Measurements from ENCODE around the gene RTL5. TPM values are rescaled to one million over a fixed set of nuclear protein-coding genes. Genes with fewer than 3 reads are reported as not detected.

Gene RTL5
- total and polyA plus RNA-seq, 2 experiments from 2014 or later: 1.5 to 1.8 TPM

- TF ChIP-seq EZH2phosphoT487 (IDR thresholded peaks at IDR 0.05; ENCODE audit: insufficient read depth, low read depth) (no peak), EZH2 (IDR thresholded peaks at IDR 0.05; ENCODE audit: insufficient read depth, poor library complexity, severe bottlenecking) (no peak)
- no peak overlapping the region for H3K27ac ChIP-seq
- H3K4me3 ChIP-seq: no peak overlapping the region
- no peaks in the 10 kb centered on the region for H3K9me2 ChIP-seq (ENCODE audit: insufficient read depth)
- no peaks in the 10 kb centered on the region for H3F3A ChIP-seq (ENCODE audit: insufficient read depth)
- in situ Hi-C loops (cut with MboI): no loop called here
- H3K9me3 ChIP-seq (ENCODE audit: low read depth): no peaks in the 10 kb centered on the region
- H3K4me2 ChIP-seq (ENCODE audit: unreplicated experiment): no peak overlapping the region
- no peak overlapping the region for H3K9ac ChIP-seq
- H3K79me2 ChIP-seq (ENCODE audit: insufficient read depth): no peaks in the 10 kb centered on the region; the same call in 1 of the 2 replicates
- WGBS, 2 experiments (ENCODE audit: low coverage in 1 of 2, low lambda C conversion rate in 2 of 2, missing lambda C conversion rate in 2 of 2): 91 to 97% methylated on average over 8 to 9 of the region's 11 CpGs
- no peaks in the 10 kb centered on the region for H4K20me1 ChIP-seq (ENCODE audit: insufficient read depth)
- H3K4me1 ChIP-seq (ENCODE audit: insufficient read depth): no peaks in the 10 kb centered on the region
- no peak overlapping the region for H2AFZ ChIP-seq
- H3K27me3 ChIP-seq (replicated peaks; ENCODE audit: insufficient read depth): no peaks in the 10 kb centered on the region
- no peak for DNase-seq
- no peaks in the 10 kb centered on the region for H3K36me3 ChIP-seq (ENCODE audit: low read depth)
Measured at GRCh38 chrX:72133851-72134546, 2.3 kb upstream of the RTL5 start.

- Histone ChIP-seq H3K9me2 (ENCODE audit: insufficient read depth) (no peaks in the 10 kb centered on the region), H4K20me1 (ENCODE audit: insufficient read depth) (no peaks in the 10 kb centered on the region), H3K4me2 (ENCODE audit: unreplicated experiment) (peak overlapping the region; percentile 68), H3K36me3 (ENCODE audit: low read depth) (no peaks in the 10 kb centered on the region), H3K4me3 (peak overlapping the region; percentile 64), H3K27ac (0 out of 2 replicates have a peak overlapping the region, but pooled peaks have one; percentile 27), H3K9ac (peak overlapping the region; percentile 49; the same call in 1 of the 2 replicates), H3K4me1 (ENCODE audit: insufficient read depth) (no peaks in the 10 kb centered on the region), H3K27me3 (replicated peaks; ENCODE audit: insufficient read depth) (no peaks in the 10 kb centered on the region), H3K79me2 (ENCODE audit: insufficient read depth) (no peaks in the 10 kb centered on the region; the same call in 1 of the 2 replicates), H3K9me3 (ENCODE audit: low read depth) (no peaks in the 10 kb centered on the region), H2AFZ (peak overlapping the region; percentile 64), H3F3A (ENCODE audit: insufficient read depth) (no peaks in the 10 kb centered on the region)
- TF ChIP-seq EZH2 (IDR thresholded peaks at IDR 0.05; ENCODE audit: insufficient read depth, poor library complexity, severe bottlenecking) (no peak), EZH2phosphoT487 (IDR thresholded peaks at IDR 0.05; ENCODE audit: insufficient read depth, low read depth) (no peak)
- WGBS, 2 experiments (ENCODE audit: low coverage in 1 of 2, low lambda C conversion rate in 2 of 2, missing lambda C conversion rate in 2 of 2): 14 to 66% methylated on average over 1 to 3 of the region's 3 CpGs
- in situ Hi-C loops (cut with MboI): no loop called here
- DNase-seq: no peak
Measured at GRCh38 chrX:72132456-72132855, 741 bp upstream of the RTL5 start.

- no peak for DNase-seq
- no peaks in the 10 kb centered on the region for H3K9me3 ChIP-seq (ENCODE audit: low read depth)
- peak overlapping the region; percentile 79 for H3K9ac ChIP-seq
- H4K20me1 ChIP-seq (ENCODE audit: insufficient read depth): no peaks in the 10 kb centered on the region
- H3K4me2 ChIP-seq (ENCODE audit: unreplicated experiment): peak overlapping the region; percentile 34
- no peaks in the 10 kb centered on the region; the same call in 1 of the 2 replicates for H3K79me2 ChIP-seq (ENCODE audit: insufficient read depth)
- peak overlapping the region; percentile 73; the same call in 1 of the 2 replicates for H2AFZ ChIP-seq
- H3K9me2 ChIP-seq (ENCODE audit: insufficient read depth): no peaks in the 10 kb centered on the region
- WGBS, 2 experiments (ENCODE audit: low coverage in 1 of 2, low lambda C conversion rate in 2 of 2, missing lambda C conversion rate in 2 of 2): 85 to 92% methylated on average over 5 to 8 of the region's 30 CpGs
- peak overlapping the region; percentile 78 for H3K4me3 ChIP-seq
- H3K4me1 ChIP-seq (ENCODE audit: insufficient read depth): peaks cover 8% of the 10 kb centered on the region
- H3K36me3 ChIP-seq (ENCODE audit: low read depth): no peaks in the 10 kb centered on the region
- H3K27ac ChIP-seq: no peak overlapping the region
- in situ Hi-C loops (cut with MboI): no loop called here
- no peaks in the 10 kb centered on the region for H3F3A ChIP-seq (ENCODE audit: insufficient read depth)
- no peaks in the 10 kb centered on the region for H3K27me3 ChIP-seq (replicated peaks; ENCODE audit: insufficient read depth)
- TF ChIP-seq EZH2 (IDR thresholded peaks at IDR 0.05; ENCODE audit: insufficient read depth, poor library complexity, severe bottlenecking): no peak
- TF ChIP-seq EZH2phosphoT487 (IDR thresholded peaks at IDR 0.05; ENCODE audit: insufficient read depth, low read depth): no peak
Measured at GRCh38 chrX:72130762-72131250, 909 bp downstream of the RTL5 start.

- no peak overlapping the region for H3K4me3 ChIP-seq
- H3F3A ChIP-seq (ENCODE audit: insufficient read depth): no peaks in the 10 kb centered on the region
- H2AFZ ChIP-seq: no peak overlapping the region
- no peak overlapping the region for H3K9ac ChIP-seq
- H3K79me2 ChIP-seq (ENCODE audit: insufficient read depth): no peaks in the 10 kb centered on the region; the same call in 1 of the 2 replicates
- no peak for DNase-seq
- H3K27me3 ChIP-seq (replicated peaks; ENCODE audit: insufficient read depth): no peaks in the 10 kb centered on the region
- H4K20me1 ChIP-seq (ENCODE audit: insufficient read depth): no peaks in the 10 kb centered on the region
- no peaks in the 10 kb centered on the region for H3K9me2 ChIP-seq (ENCODE audit: insufficient read depth)
- WGBS, 2 experiments (ENCODE audit: low coverage in 1 of 2, low lambda C conversion rate in 2 of 2, missing lambda C conversion rate in 2 of 2): 96 to 97% methylated on average over 11 to 12 of the region's 12 CpGs
- in situ Hi-C loops (cut with MboI): no loop called here
- no peaks in the 10 kb centered on the region for H3K36me3 ChIP-seq (ENCODE audit: low read depth)
- no peaks in the 10 kb centered on the region for H3K9me3 ChIP-seq (ENCODE audit: low read depth)
- no peak overlapping the region for H3K4me2 ChIP-seq (ENCODE audit: unreplicated experiment)
- H3K27ac ChIP-seq: no peak overlapping the region
- TF ChIP-seq EZH2phosphoT487 (IDR thresholded peaks at IDR 0.05; ENCODE audit: insufficient read depth, low read depth): no peak
- TF ChIP-seq EZH2 (IDR thresholded peaks at IDR 0.05; ENCODE audit: insufficient read depth, poor library complexity, severe bottlenecking): no peak
- peaks cover 8% of the 10 kb centered on the region for H3K4me1 ChIP-seq (ENCODE audit: insufficient read depth)
Measured at GRCh38 chrX:72130156-72130761, 1.5 kb downstream of the RTL5 start.
